Measurements from ENCODE around the gene VPS33B.
A peak's percentile ranks its signal among the peaks of the same experiment; 100 is the strongest.

VPS33B gene

GRCh38 chr15:91001209-91001608 is 21.2 kb downstream of the VPS33B start:
- no peak overlapping the region for H3K4me2 ChIP-seq
- H3K9ac ChIP-seq = no peak overlapping the region
- H3K9me3 ChIP-seq = no peaks in the 10 kb centered on the region
- no peak overlapping the region for H3K27ac ChIP-seq
- peaks cover 2% of the 10 kb centered on the region; the same call in 1 of the 2 replicates for H4K20me1 ChIP-seq
- peaks cover 96% of the 10 kb centered on the region for H3K36me3 ChIP-seq
- H3K4me1 ChIP-seq = no peaks in the 10 kb centered on the region
- H3K27me3 ChIP-seq = no peaks in the 10 kb centered on the region
- no peak overlapping the region for H3K4me3 ChIP-seq
- TF ChIP-seq Cebpa-rat (IDR thresholded peaks at IDR 0.05) = no peak

GRCh38 chr15:90998737-90999136 is 23.7 kb downstream of the VPS33B start:
- H3K27ac ChIP-seq = no peak overlapping the region
- H3K9ac ChIP-seq = no peak overlapping the region
- H3K4me1 ChIP-seq = peaks cover 11% of the 10 kb centered on the region
- H4K20me1 ChIP-seq = no peaks in the 10 kb centered on the region
- no peaks in the 10 kb centered on the region for H3K9me3 ChIP-seq
- no peak for TF ChIP-seq Cebpa-rat (IDR thresholded peaks at IDR 0.05)
- H3K36me3 ChIP-seq = peaks cover 72% of the 10 kb centered on the region
- H3K4me3 ChIP-seq = no peak overlapping the region
- no peak overlapping the region for H3K4me2 ChIP-seq
- H3K27me3 ChIP-seq = no peaks in the 10 kb centered on the region

GRCh38 chr15:90994417-90995311 is 27.7 kb downstream of the VPS33B start, which contains the start of gene PRC1:
Gene PRC1 (minus strand): TSS chr15:90994535. CDS start chr15:90994417, 118 bp downstream.
- Histone ChIP-seq H3K27me3 (no peaks in the 10 kb centered on the region), H3K27ac (peak within 1 kb of the TSS; percentile 97)

GRCh38 chr15:90994059-90994416 is 28.4 kb downstream of the VPS33B start:
- peak overlapping the region; percentile 74 for H3K4me2 ChIP-seq
- no peak for TF ChIP-seq Cebpa-rat (IDR thresholded peaks at IDR 0.05)
- peak overlapping the region; percentile 100 for H3K4me3 ChIP-seq
- H3K9ac ChIP-seq = peak overlapping the region; percentile 98
- no peaks in the 10 kb centered on the region for H3K27me3 ChIP-seq
- no peaks in the 10 kb centered on the region for H3K9me3 ChIP-seq
- peaks cover 32% of the 10 kb centered on the region for H4K20me1 ChIP-seq
- H3K27ac ChIP-seq = peak overlapping the region; percentile 97
- peaks cover 28% of the 10 kb centered on the region for H3K36me3 ChIP-seq
- peaks cover 42% of the 10 kb centered on the region for H3K4me1 ChIP-seq

More at GRCh38 chr15:90994417-90995311, 27.7 kb downstream of the VPS33B start, which contains the start of gene PRC1:
- peaks cover 34% of the 10 kb centered on the region for H3K36me3 ChIP-seq
- TF ChIP-seq Cebpa-rat (IDR thresholded peaks at IDR 0.05) = no peak
- H3K4me2 ChIP-seq = peak within 1 kb of the TSS; percentile 87
- peak within 1 kb of the TSS; percentile 100 for H3K4me3 ChIP-seq
- H3K9ac ChIP-seq = peak within 1 kb of the TSS; percentile 98
- peaks cover 26% of the 10 kb centered on the region; the same call in 1 of the 2 replicates for H4K20me1 ChIP-seq
- H3K4me1 ChIP-seq = peaks cover 36% of the 10 kb centered on the region
- no peaks in the 10 kb centered on the region for H3K9me3 ChIP-seq

DNA sequence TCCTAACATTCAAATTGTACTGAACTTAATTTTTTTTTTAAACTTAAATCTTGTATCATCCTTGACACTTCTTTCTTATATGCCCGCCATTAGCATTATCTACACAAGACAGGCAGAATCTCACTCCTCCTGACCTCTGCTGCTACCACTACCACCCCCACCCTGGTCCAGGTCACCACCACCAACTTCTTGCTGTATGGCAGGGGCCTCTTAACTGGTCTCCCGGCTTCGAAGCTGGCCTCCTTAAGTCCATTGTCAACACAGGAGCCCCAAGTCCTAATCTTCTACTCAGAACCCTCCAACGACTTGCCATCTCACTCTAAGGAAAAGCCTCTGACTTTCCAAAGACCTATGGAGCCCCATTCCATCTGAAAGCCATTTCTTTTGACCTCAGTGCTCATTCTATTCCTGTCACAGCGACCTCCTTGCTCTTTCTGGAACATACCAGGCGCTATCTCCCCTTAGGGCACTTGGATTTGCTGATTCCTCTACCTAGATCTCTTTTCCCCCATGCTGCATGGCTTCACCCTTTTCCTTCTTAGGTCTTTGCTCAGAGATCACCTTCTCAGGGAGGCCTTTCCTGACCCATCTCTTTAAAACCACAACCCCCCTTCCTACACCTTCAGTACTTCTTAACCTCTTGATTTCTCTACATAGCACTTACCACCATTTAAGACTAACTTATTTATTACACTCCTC is 30.7 kb downstream of the VPS33B start:
- H3K9me3 ChIP-seq = no peaks in the 10 kb centered on the region
- H3K4me3 ChIP-seq = no peak overlapping the region
- H3K4me1 ChIP-seq = peaks cover 65% of the 10 kb centered on the region
- TF ChIP-seq Cebpa-rat (IDR thresholded peaks at IDR 0.05) = no peak
- no peaks in the 10 kb centered on the region for H3K27me3 ChIP-seq
- peak overlapping the region; percentile 74 for H3K4me2 ChIP-seq
- H3K36me3 ChIP-seq = peaks cover 4% of the 10 kb centered on the region; the same call in 1 of the 2 replicates
- peaks cover 55% of the 10 kb centered on the region for H4K20me1 ChIP-seq
- no peak overlapping the region for H3K27ac ChIP-seq
- H3K9ac ChIP-seq = no peak overlapping the region

DNA sequence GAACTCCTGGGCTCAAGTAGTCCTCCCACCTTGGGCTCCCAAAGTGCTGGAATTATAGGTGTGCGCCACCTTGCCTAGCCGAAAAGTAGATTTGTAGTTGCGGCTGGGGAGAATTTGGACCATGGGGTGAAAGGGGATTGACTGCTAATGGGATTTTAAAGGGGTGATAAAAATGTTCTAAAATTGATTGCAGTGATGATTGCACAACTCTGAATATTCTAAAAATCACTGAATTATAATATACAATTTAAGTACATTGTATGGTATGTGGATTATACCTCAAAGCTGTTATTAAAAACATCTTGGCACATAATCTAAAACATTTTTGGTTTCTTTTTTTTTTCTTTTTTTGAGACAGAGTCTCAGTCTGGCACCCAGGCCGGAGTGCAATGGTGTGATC is 31.9 kb downstream of the VPS33B start:
- H3K27ac ChIP-seq = no peak overlapping the region
- H3K27me3 ChIP-seq = no peaks in the 10 kb centered on the region
- H3K4me3 ChIP-seq = no peak overlapping the region
- H4K20me1 ChIP-seq = peaks cover 68% of the 10 kb centered on the region
- H3K4me1 ChIP-seq = peaks cover 67% of the 10 kb centered on the region
- H3K4me2 ChIP-seq = no peak overlapping the region
- no peaks in the 10 kb centered on the region for H3K9me3 ChIP-seq
- 0 out of 2 replicates have a peak, but pooled peaks have one; percentile 30 for TF ChIP-seq Cebpa-rat (IDR thresholded peaks at IDR 0.05)
- H3K9ac ChIP-seq = no peak overlapping the region
- peaks cover 8% of the 10 kb centered on the region; the same call in 1 of the 2 replicates for H3K36me3 ChIP-seq

DNA sequence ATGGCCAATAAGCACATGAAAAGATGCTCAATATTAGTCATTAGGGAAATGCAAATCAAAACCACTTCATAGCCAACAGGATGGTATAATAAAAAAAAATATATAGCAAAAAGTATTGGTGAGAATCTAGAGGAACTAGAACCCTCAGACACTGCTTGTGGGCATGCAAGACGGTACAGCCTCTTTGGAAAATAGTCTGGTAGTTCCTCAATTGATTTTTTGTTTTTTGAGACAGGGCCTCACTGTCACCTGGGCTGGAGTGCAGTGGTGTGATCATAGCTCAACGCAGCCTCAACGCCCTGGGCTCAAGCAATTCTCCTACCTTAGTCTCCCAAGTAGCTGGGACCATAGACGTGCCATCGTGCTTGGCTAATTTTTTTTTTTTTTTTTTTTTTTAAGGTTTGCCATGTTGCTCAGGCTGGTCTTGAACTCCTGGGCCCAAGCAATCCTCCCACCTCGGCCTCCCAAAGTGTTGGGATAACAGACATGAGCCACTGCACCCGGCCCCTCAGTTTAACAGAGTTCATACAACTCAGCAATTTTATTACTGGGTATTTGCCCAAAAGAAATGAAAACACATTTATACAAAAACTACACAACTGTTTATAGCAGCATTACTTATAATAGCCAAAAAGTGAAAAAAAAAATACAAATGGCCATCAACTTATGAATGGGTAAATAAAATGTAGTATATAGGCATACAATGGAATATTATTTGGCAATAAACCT is 33.2 kb downstream of the VPS33B start:
- H3K27me3 ChIP-seq = no peaks in the 10 kb centered on the region
- peaks cover 80% of the 10 kb centered on the region for H4K20me1 ChIP-seq
- no peak overlapping the region for H3K4me3 ChIP-seq
- H3K9me3 ChIP-seq = no peaks in the 10 kb centered on the region
- peaks cover 62% of the 10 kb centered on the region for H3K4me1 ChIP-seq
- H3K4me2 ChIP-seq = peak overlapping the region; percentile 68
- H3K36me3 ChIP-seq = peaks cover 20% of the 10 kb centered on the region
- no peak overlapping the region for H3K9ac ChIP-seq
- no peak for TF ChIP-seq Cebpa-rat (IDR thresholded peaks at IDR 0.05)
- no peak overlapping the region for H3K27ac ChIP-seq

DNA sequence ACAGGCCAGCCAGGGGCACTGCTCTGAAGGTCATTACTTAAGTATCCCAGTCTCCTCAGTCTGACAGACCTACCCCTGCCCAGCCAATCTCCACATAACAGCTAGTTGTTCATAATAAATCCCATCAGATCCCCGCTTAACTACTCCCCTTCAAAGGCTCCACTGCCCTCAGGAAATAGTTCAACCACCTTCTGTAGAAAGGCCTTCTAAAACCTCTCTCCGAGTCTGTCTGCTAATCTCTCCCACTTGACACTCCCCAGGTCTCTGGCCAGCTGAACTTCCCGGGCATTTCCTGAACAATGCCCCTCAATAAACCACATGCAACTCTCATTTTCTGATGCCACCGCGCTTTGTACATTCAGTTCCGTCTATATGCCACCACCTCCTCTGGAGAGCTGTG is 34.1 kb downstream of the VPS33B start:
- Histone ChIP-seq H3K4me2 (peak overlapping the region; percentile 68), H3K36me3 (peaks cover 29% of the 10 kb centered on the region), H3K9ac (peak overlapping the region; percentile 21), H3K27me3 (no peaks in the 10 kb centered on the region), H3K4me1 (peaks cover 59% of the 10 kb centered on the region), H3K4me3 (no peak overlapping the region), H3K27ac (peak overlapping the region; percentile 54), H4K20me1 (peaks cover 86% of the 10 kb centered on the region), H3K9me3 (no peaks in the 10 kb centered on the region)
- no peak for TF ChIP-seq Cebpa-rat (IDR thresholded peaks at IDR 0.05)

- Histone ChIP-seq H4K20me1 (peaks cover 86% of the 10 kb centered on the region), H3K9me3 (no peaks in the 10 kb centered on the region), H3K4me1 (peaks cover 53% of the 10 kb centered on the region), H3K36me3 (peaks cover 36% of the 10 kb centered on the region), H3K4me2 (peak overlapping the region; percentile 68), H3K9ac (peak overlapping the region; percentile 21; the same call in 1 of the 2 replicates), H3K4me3 (no peak overlapping the region), H3K27me3 (no peaks in the 10 kb centered on the region), H3K27ac (no peak overlapping the region)
- TF ChIP-seq Cebpa-rat (IDR thresholded peaks at IDR 0.05) = no peak
Observed at GRCh38 chr15:90987561-90988141, 34.7 kb downstream of the VPS33B start.
